ENCODE measurements around the gene ACSL3.
"Not testable (repeated sequence)": the region's sequence is repeated elsewhere in the genome, so short reads cannot be mapped to it uniquely, and the experiment has no call there.

Gene ACSL3

DNA sequence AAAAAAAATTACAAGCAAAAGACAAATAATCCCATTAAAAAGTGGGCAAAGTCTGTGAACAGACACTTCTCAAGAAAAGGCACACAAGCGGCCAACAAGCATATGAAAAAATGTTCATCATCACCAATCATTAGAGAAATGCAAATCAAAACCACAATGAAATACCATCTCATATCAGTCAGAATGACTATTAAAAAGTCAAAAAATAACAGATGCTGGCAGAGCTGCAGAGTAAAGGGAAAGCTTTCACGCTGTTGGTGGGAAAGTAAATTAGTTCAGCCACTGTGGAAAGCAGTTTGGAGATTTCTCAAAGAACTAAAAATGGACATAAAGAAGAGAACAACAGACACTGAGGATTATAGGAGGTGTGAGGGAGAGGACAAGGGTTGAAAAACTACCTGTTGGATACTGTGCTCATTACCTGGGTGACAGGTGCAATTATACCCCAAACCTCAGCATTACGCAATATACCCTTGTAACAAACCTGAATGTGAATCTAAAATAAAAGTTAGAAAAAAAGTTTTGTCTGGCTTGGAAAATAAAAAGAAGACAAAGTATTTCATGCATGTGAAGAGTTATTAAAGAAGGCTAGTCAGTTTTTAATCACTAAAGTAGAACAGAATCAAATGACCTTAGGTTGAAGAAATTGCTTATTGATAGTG is 8.7 kb upstream of the ACSL3 start:
- DNase-seq (ENCODE audit: low spot score), result no peak

DNA sequence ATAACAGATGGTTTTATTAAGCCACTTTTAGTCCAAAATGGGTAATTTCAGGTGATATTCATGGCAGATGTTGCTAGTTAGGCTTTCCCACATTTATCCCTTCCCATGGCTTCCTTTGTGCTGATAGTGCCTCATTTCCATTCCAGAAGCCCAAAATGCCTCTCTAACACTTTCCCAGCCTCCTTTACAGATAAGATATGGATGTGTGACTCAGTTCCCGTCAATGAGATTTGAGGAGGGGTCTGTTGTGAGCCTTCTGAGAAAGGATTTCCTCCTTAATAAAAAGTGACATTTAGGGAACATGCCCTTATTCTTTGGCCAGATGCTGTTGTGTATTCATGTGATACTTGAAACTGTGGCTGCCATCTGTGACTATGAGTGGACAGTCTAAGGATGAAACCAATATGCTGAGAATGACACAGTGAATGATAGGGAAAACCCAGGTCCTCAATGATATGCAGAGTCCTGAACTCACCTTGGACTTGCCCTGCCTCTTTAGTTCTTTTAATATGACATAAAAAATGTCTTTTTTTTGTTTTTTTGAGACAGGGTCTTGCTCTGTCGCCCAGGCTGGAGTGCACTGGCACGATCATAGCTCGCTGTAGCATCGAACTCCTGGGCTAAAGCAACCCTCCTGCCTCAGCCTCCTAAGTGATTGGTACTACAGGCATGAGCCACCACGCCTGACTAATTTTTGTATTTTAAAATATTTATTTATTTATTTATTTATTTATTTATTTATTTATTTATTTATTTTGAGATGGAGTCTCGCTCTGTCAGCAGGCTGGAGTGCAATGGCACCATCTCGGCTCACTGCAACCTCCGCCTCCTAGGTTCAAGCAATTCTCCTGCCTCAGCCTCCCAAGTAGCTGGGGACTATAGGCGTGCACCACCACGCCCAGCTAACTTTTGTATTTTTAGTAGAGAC is 5.8 kb upstream of the ACSL3 start:
- no peak for DNase-seq (ENCODE audit: low spot score)

DNA sequence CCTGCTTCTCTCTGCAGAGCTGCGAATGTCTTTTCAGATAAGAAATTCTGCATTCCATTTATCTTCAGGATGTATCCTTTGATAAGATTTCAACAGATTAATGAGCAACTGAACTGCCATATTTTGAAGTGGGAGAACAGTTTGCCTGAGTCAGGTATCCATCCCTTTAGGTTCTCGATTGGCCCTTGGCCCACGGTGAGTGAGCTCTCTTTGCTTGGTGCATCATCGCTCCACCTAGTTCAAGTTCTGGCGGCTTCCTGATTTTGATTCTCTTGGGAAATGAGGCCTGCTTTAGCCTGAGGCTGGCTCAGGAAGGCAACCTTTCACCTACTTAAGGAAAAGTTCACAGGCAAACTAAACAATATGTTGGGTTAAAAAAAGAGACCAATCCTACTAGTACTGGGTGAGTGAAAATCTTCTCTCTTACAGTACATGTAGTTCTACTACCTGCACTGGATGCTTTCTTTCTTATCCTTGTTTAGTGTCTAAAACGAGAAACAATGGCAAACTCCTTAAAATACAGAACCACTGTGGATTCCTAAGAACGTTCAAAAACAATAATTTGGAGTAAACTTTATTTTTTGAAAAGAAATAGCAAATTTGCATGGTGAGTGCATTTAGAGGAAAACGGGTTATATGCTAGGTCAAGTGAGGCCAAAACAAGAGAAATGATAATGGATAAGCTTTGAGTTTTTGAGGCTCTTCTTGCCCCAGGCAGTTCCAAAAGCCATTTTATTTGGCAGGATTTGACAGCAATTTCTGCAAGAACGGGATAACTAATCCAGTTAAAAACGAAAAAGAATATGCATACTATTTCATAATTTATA is 837 bp upstream of the ACSL3 start:
- DNase-seq (ENCODE audit: low spot score), result no peak

DNA sequence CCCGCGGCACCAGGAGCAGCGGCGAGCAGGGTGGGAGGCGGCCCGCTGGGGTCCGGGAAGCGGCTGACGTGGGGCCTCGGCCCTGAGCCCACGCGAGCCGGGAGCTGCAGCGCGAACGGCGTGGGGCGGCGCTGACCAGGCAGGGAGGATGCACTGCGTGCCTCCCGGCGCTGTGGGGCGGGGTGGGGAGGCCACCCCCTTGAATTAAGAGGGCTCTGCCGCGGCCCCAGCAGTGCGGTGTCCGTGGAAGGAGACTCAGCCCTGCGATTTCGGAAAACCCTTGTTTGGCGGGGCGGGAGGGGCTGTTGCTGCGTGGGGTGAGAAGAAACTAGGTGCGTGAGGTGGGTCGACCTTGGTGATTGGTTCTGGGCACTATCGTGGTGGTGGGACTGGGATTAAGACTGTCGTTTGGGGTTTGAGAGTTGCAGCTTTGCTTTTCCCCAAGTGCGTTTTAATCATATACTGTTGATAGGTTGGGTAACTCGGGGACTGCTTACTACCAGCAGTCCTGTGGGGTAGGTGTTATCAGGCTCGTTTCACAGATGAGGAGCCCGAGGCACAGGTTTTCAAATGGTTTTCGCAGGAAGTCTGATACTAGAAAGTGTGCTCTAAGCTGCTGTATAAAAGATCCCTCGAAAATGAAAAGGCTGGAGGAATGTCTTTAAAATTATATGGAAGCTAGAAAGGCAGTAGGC is 722 bp downstream of the ACSL3 start:
- peak; percentile 73 for DNase-seq (ENCODE audit: low spot score)

DNA sequence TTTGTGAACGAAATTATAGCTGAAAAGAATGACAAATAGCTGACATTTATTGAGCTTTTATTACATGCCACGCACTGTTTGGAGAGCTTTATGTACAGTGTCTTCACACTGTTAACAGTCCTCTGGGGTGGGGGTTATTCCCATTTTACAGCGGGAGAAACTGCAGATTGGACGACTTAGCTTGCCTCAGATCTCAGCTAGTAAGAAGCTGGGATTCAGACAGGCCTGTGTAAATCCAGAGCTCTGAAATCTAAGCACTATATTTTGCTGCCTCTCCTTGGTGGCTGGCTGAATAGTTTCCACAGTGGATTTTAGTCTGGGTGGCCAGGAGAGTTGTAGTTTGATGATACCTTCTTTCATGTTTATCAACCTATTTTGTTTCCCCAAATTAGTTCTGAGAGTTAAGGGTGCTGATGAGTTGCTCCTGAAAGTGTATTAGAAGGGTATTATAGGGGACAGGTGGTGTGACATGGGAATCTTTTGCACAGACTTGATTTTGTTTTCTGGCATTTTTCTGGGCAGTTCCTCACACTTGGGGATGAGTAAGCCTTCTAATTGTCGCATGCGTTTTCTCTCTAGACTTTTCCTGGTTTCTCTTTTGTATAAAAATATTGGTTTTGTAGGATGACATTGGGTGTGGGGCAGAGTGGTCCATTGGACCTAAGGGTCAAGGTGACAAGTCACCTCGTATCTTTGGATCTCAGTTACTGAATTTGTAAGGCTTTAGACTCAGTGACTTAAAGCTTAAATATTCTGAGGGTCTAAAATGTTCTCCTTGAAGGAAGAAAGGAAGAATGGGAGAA is 1.5 kb downstream of the ACSL3 start:
- DNase-seq (ENCODE audit: low spot score), result peak; percentile 52

DNA sequence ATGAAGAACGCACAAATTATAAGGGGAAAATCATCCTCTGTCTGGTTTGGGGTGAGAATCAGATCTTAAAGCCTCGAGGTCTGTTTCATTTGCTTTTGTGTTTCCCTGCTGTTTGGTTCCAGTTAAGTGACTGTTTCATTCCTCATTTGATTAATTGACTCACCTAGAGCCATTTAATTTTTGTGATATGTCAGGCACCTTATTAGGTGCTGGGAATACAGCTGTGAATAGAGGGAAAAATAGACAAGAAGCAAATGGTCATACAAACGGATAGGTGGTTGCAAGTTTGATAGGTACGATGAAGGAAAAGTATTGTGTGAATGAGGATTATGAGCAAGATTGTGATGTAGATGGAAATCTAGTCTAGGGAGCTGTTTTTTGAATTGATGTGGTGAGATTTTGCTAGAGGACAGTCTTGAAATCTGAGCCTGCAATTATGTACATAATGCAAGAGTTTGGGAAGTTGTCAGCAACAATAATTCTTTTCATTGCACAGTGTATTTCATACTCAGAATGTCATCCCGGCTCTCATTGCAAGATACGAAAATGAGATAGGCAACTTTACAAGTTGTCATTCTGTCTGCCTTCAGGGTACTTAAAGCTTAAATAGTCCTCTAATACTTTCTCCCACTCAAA is 2.2 kb downstream of the ACSL3 start:
- no peak for DNase-seq (ENCODE audit: low spot score)

DNA sequence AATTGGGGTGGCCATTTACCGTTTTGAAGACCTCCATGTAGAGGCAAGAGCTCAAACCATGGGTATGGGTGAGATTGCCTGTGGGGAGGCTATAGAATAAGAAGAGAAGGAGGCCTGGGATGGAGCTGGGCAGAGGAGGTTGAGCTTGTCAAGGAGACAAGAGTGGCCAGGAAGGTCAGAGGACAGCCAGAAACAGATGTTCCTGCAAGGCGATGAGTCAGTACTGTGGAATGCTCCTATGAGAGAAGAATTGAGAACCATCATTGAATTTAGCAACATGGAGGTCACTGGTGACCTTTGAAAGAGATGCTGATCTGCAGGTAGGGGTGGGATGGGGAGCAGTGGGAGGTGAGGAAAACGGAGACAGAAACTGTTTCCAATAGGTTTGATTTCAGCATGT is 3.5 kb downstream of the ACSL3 start:
- peak; percentile 54 for DNase-seq (ENCODE audit: low spot score)

DNA sequence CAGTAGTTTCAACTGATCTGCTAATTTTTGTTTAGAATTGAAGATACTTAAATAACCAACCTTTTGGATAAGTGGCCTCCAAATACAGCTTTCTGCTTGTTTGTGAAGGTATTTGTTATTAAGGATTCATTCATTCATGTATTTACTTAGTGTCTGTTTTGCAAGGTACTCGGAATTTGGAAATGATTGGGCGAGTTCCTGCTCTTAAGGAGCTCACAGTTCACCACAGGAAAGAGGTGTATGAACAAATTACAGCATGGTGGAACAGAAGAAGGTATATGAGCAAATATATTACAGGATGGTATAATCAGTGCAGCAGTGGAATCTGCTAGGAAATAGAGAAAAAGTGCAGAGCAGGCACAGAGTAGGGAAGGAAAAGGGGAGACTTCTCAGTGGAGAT is 4.5 kb downstream of the ACSL3 start:
- no peak for DNase-seq (ENCODE audit: low spot score)

DNA sequence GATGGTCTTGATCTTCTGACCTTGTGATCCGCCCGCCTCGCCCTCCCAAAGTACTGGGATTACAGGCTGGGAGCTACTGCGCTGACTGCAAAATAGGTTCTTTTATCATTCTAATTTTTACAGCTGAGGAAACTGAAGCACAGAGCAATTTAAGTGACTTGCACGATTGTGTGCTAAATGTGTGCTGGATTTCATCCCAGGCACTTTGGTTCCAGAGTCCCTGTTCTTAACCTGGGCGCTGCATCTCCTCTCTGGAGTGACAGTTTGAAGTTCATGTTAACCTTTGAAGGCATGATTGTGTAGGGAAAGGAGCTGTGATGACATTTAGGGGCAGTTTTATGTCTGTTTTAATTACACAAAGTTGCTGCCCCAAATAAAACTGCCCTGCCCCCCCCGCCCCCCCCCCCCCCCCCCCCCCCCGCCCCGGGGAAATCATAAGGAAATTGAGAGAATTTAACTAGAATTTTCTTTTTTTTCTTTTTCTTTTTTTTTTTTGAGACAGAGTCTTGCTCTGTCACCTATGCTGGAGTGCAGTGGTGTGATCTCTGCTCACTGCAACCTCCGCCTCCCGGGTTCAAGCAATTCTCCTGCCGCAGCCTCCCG is 5.6 kb downstream of the ACSL3 start:
- DNase-seq (ENCODE audit: low spot score), result no peak

DNA sequence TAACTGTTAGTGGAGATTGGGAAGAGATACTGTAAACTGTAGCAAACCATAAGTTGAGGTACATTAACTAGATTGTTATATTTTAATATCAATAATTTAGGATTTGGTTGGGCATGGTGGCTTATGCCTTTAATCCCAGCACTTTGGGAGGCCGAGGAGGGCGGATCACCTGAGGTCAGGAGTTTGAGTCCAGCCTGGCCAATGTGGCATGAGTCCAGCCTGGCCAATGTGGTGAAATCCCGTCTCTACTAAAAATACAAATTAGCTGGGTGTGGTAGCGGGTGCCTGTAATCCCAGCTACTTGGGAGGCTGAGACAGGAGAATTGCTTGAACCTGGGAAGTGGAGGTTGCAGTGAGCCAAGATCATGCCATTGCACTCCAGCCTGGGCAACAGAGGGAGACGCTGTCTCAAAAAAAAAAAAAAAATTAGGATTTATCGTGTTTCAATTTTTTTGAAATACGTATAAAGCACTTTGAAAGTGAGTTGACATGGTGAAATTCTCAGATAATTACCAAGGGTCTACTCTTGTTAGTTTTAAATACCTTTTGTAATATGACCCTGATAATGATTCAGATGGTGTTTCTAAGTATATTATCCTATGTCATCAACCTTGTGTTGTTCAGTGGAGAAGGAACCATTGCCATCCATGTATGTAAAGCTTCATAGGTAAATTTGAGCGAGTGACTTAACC is 7.9 kb downstream of the ACSL3 start:
- DNase-seq (ENCODE audit: low spot score), result not testable (repeated sequence)

DNA sequence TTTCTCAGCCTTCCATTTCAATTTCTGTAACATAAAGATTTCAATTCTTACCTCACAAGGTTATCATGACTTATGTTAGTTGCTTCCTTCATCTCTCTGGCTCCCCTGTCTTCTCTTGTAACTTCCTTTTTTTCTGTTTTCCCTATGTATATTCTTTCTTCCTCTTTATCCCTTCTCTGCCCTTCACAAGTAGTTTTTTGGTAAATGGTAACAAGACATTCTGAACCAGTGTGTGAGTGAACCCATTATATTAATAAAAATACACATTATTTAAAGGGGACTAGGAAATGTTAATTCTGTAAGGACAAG is 8.4 kb downstream of the ACSL3 start:
- DNase-seq (ENCODE audit: low spot score), result no peak

DNA sequence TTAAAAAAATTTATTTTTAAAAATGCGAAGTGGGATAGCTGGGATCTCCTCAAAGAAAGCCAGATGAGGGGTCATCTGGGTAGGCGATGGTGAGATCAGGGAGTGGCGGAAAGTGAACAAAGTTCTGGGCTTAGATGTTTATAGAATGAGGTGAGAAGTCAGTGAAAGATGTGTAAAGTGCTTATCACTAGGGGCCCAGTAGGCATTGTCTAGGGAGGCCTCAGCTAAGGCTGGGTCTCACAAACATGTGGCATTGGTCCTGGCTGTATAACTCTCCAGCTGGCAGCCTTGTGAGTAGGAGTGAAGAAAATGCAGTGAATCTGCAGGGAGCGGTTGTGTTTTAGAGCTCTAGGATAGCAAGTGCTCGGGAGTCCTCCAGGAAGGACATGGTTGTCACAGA is 10.5 kb downstream of the ACSL3 start:
- DNase-seq (ENCODE audit: low spot score), result no peak

DNA sequence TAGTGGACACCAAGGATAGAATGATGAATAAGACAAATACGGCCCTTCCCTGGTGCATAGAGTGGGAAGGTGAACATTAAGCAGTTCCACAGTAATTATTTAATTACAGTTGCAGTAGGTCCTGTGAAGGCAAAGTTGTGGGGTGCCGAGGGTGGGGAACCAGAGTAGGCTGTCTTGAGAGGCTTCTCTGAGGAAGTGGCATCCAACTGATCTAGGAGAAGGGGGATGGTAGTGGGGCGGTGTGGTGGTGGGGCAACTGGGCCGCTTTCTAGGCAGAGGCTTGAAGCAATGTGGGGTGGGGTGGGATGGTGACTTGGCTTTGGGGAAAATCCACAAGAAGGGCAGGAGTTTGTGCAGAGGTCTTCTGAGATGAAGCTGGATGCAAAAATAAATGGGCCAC is 11.7 kb downstream of the ACSL3 start:
- DNase-seq (ENCODE audit: low spot score), result no peak

DNA sequence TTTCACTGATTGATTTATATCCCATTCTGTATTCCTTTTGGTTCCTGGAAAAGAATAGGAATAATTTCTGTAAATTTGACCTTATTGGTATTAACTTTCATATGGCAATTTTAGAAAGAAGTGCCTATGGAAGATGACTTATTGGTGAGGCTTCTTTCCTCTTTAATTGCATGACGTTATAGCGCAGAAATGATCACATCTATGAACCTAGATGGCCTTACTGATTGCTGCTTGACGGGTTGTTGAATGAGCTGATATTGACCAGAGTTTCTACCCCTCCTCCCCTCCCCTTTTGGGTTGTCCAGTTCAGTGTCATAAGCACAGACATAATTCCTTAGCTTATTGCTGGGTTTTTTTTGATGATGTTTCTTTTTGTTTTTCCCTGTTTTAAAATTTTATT is 14.6 kb downstream of the ACSL3 start:
- no peak for DNase-seq (ENCODE audit: low spot score)

DNA sequence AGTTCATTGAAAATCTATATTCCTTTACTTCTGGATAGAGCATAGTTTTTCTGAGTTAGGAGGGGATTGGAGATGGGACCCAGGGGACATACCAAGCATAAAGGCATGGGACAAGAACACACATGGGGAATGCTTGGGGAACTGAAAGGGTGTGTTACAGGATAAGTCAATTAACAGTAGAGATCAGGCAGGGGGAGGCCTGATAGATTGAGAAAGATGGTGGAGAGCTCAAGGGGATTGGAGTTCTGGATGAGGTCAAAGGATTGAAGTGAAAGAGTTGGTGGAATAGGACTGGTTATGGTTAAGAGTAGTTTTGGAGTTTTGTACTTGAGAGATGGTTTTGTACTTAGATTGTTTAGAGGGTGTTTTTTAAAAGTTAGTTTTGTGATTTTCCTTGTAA is 16.1 kb downstream of the ACSL3 start:
- no peak for DNase-seq (ENCODE audit: low spot score)

DNA sequence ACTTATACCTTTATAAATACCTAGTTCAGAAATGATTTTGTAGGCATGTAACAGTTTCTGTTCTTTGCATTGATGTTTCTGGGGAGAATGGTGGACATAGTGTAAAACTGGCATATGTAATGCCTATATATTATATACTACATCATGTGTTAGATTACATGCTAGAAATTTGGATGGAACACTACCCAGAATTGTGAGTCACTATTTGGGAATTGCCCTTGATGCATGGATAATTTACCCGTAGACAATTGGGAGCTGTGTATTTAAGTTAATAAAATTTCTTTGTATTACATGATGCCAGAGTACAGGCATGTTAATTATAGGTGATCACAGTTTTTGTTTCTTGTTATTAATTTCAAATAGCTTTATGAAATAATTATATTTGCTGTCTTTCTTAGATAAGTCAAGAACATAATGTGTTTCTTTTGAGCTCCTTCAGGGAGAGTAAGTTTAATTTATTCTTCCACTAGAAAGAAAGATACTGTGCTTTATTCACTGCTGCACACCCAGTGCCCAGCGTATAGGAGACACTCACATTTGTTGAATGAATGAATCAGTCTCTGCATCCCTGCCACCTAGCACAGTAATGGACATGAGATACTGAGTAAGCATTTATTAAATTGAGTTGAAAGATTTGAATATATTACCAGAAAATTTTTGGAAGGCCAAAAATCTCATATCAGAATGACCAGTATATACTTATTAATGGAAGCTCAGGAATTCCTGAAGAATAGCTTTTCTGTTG is 16.9 kb downstream of the ACSL3 start:
- DNase-seq (ENCODE audit: low spot score), result no peak

DNA sequence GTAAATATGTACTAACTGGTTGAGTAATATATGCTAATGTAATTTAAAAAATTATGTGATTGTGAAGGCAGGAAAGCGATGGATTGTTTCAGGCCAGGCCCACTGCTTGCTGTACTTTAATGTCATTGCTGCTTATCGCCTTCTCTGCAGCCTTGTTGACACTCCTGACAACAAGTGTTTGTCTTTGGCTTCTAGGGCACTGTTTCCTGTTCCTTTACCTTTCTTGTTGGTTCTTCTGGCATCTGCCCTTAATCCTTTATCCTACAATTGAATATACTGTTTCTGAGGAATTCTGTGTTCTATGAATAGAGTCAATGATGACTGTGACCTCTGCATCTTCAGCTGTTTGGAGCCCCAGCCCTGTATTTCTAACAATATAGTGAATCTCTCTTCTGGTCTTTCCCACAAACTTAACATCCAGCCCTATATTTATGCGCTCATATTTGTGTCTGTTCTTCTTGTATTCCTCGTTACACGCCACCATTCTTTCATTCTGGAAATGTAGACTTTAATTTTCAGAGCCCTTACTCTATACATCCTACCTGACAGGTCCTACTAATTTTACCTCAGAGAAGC is 17.6 kb downstream of the ACSL3 start:
- no peak for DNase-seq (ENCODE audit: low spot score)

DNA sequence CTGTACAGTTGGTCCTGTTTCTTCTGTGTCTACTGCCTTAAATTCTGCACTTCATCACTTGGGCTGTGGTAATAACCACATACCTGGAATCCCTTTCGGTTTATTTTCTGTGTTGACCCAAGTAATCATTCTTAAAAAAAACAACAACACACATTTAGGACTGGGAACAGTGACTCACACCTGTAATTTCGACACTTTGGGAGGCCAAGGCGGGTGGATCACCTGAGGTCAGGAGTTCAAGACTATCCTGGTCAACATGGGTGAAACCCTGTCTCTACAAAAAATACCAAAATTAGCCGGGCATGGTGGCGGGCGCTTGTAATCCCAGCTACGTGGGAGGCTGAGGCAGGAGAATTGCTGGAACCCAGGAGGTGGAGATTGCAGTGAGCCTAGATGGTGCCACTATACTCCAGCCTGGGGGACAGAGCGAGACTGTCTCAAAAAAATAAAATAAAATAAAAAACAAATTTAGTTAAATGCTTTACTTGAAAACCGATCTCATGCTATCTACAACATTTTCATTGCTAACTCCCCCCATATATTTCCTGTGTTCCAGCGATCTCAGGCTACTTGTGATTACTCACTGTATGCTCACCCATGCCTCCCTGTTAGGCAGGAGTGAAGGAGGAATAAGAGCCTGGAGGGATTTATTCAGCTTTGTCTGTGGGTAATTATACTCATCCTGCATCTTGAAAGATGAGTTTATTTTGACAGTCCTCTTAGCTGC is 18.2 kb downstream of the ACSL3 start:
- peak; percentile 47 for DNase-seq (ENCODE audit: low spot score)
